ENCODE data around the gene PELO.

GRCh38 chr5:52801329-52801728 is 13.6 kb downstream of the PELO start:
- TF ChIP-seq CTCF (IDR thresholded peaks at IDR 0.05), result no peak
- TF ChIP-seq POLR2A (IDR thresholded peaks at IDR 0.05), result no peak
